Transverse colon (tissue), 4 donors: ENCODE results near the gene ZNF260.

ENCODE experiments used
- CTCF ChIP-seq, 5 experiments: fragments of 200-600 bp in 3 of 5; fragments of 450-650 bp in 2 of 5; sonication (generic) in 3 of 5; IDR thresholded peaks; 1 replicate in 2 of 5; 2 replicates in 3 of 5; pipeline ENCODE4 v1.5.1; 2016 to 2017; ENCODE audit warnings: antibody characterized with exemption in 5 of 5, inconsistent platforms in 3 of 5, mild to moderate bottlenecking in 2 of 5, moderate library complexity in 1 of 5
- EP300 ChIP-seq: sonication (generic); formaldehyde crosslinking; IDR thresholded peaks from one replicate; pipeline ENCODE4 v1.6.1; 2017; ENCODE audit warnings: antibody characterized with exemption, low read depth
- POLR2AphosphoS5 ChIP-seq, 3 donors: sonication (generic); formaldehyde crosslinking; IDR thresholded peaks; one replicate each; pipeline ENCODE4 v1.6.1; 2016; ENCODE audit warnings: antibody characterized with exemption in 3 of 3

GRCh38 chr19:36501973-36502372, 26.1 kb downstream of the ZNF260 start:
- TF ChIP-seq CTCF (IDR thresholded peaks at IDR 0.05) (no peak), POLR2AphosphoS5 (IDR thresholded peaks at IDR 0.05) (no peak), EP300 (no peak)
